Panc1 (cell line): ENCODE measurements around the gene KCNJ13. TPM values are rescaled to one million over a fixed set of nuclear protein-coding genes. Genes with fewer than 3 reads are reported as not detected.

Experiments used
- ATAC-seq: fragments of 200-7000 bp; cut with Tn5 transposase; 2 replicates; pipeline ENCODE4 v1.9.1; 2020; ENCODE audit warnings: mild to moderate bottlenecking, moderate library complexity
- BruUV-seq: library from RNA; stranded (reverse); fragments of 400-500 nt; replicated peaks from 2 replicates; lab custom pipeline; 2021; lab: Mats Ljungman, UMichigan
- CTCF ChIA-PET: fragments of 300-600 bp; sonication (Branson Sonifier 250); formaldehyde crosslinking; loops from one replicate; lab custom pipeline; 2022; ENCODE audit warnings: antibody characterized with exemption; lab: Charles Lee
- POLR2A ChIA-PET: fragments of 300-600 bp; sonication (Branson Sonifier 250); formaldehyde crosslinking; loops from one replicate; lab custom pipeline; 2022; ENCODE audit warnings: antibody characterized with exemption; lab: Charles Lee
- DNase-seq: peaks from one replicate; pipeline ENCODE4 v3.0.0-alpha.2; 2010; ENCODE audit warnings: low read depth, low spot score
- H3K27ac ChIP-seq: 2 replicates; pipeline ENCODE4 v1.5.1; 2011; ENCODE audit warnings: mild to moderate bottlenecking, low read length, inconsistent platforms
- H3K27me3 ChIP-seq: fragments of 200-500 bp; sonication (Bioruptor generic); 2 replicates; pipeline ENCODE4 v1.6.0; 2014; ENCODE audit warnings: low read length, inconsistent platforms; ENCODE audit not compliant: control insufficient read depth, insufficient read depth
- H3K36me3 ChIP-seq: fragments of 200-500 bp; sonication (Bioruptor generic); 2 replicates; pipeline ENCODE4 v1.5.1; 2014; ENCODE audit warnings: inconsistent platforms, mild to moderate bottlenecking, low read length, moderate library complexity; ENCODE audit not compliant: control insufficient read depth, insufficient read depth
- H3K4me1 ChIP-seq: 2 replicates; pipeline ENCODE4 v1.5.1; 2011; ENCODE audit warnings: inconsistent platforms, mild to moderate bottlenecking, low read length, moderate library complexity; ENCODE audit not compliant: control insufficient read depth, insufficient read depth
- H3K4me3 ChIP-seq, 2 experiments: 2 replicates each; pipeline ENCODE4 v1.5.1; 2011 to 2012; ENCODE audit warnings: low read depth in 2 of 2, low read length in 2 of 2, mild to moderate bottlenecking in 2 of 2, inconsistent platforms in 1 of 2, moderate library complexity in 1 of 2
- H3K9me3 ChIP-seq: fragments of 200-500 bp; sonication (Bioruptor generic); 2 replicates; pipeline ENCODE4 v1.5.1; 2014; ENCODE audit warnings: low read depth, mild to moderate bottlenecking, inconsistent platforms, low read length, moderate library complexity; ENCODE audit not compliant: control insufficient read depth, insufficient read depth
- POLR2AphosphoS5 ChIP-seq: IDR thresholded peaks from 2 replicates; pipeline ENCODE4 v1.6.1; 2012; ENCODE audit warnings: mild to moderate bottlenecking, low read depth, low read length, moderate library complexity
- REST ChIP-seq, 2 experiments: IDR thresholded peaks; 2 replicates each; pipeline ENCODE4 v1.6.1; 2011 to 2012; ENCODE audit warnings: low read depth in 2 of 2, control low read depth in 1 of 2, low read length in 1 of 2, mild to moderate bottlenecking in 1 of 2, moderate library complexity in 1 of 2; ENCODE audit not compliant: insufficient read depth in 1 of 2
- SIN3A ChIP-seq: IDR thresholded peaks from 2 replicates; pipeline ENCODE4 v1.6.1; 2012; ENCODE audit warnings: low read depth, mild to moderate bottlenecking, low read length, moderate library complexity, borderline replicate concordance; ENCODE audit not compliant: insufficient read depth
- TCF7L2 ChIP-seq: IDR thresholded peaks from 2 replicates; pipeline ENCODE4 v1.6.1; 2011; ENCODE audit warnings: mild to moderate bottlenecking, low read depth, low read length, inconsistent platforms
- in situ Hi-C: cut with HindIII; loops from 2 replicates; pipeline ENCODE4 v1.10.0; 2016; ENCODE audit warnings: low sequenced_read_pairs, low pct_unique_long_range_greater_than_20kb
- intact Hi-C: fragments of 100-400 bp; cut with micrococcal nuclease; formaldehyde crosslinking; loops from one replicate; pipeline ENCODE4 v1.10.0; 2022; ENCODE audit not compliant: unreplicated experiment
- total RNA-seq: library from RNA; stranded (reverse); gene quantifications from one replicate; pipeline ENCODE4 v1.2.1, GENCODE V29; 2021; ENCODE audit not compliant: unreplicated experiment
- TF ChIP-seq, protein P1 (sequence below): fragments of 450-650 bp; IDR thresholded peaks from 2 replicates; pipeline ENCODE4 v1.5.1; 2017; ENCODE audit warnings: mild to moderate bottlenecking

Gene KCNJ13
- total RNA-seq, 1 experiment from 2014 or later, result 1.1 TPM

- POLR2A ChIA-PET, result interaction anchor here (0.6 to 0.8 kb wide), 2 partner anchors 11 to 62 kb away, joined by 3 read pairs; no protein-coding TSS in a partner anchor
- peaks cover 33% of the 10 kb centered on the region for H3K36me3 ChIP-seq
These were observed 15.2 kb upstream of the KCNJ13 start for GRCh38 chr2:232791518-232791917.

DNA sequence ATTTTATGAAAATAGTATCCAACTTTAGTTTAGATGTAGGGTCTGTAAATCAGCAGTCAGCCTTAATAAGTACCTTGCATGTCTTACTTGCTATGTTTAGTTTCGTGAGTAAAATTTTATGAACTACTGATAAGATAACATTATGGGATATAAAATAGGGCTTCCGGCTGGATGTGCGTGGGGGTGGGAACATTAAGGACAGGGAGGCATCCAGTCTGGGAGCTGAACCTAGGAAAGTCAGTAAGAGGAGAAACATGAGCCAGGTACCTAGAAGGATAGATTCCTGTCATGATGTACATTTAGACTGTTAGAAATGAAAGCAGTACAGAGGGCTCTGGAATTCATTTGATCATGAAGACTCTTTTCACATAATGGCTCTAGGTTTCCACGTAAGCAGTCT is 12.7 kb upstream of the KCNJ13 start:
- intact Hi-C loops, result no loop called here

More at GRCh38 chr2:232791518-232791917, 15.2 kb upstream of the KCNJ13 start:
- Histone ChIP-seq H3K4me3 (no peak overlapping the region), H3K27ac (no peak overlapping the region), H3K9me3 (no peaks in the 10 kb centered on the region), H3K27me3 (no peaks in the 10 kb centered on the region), H3K4me1 (no peaks in the 10 kb centered on the region)
- ATAC-seq, result no peak
- DNase-seq, result no peak
- BruUV-seq, result no TSS peak
- in situ Hi-C loops (no loop called here), intact Hi-C loops (no loop called here)
- CTCF ChIA-PET, result no interaction called here
- TF ChIP-seq POLR2AphosphoS5 (no peak), SIN3A (no peak), TCF7L2 (no peak), REST (IDR thresholded peaks at IDR 0.05; ENCODE audit: insufficient read depth in 1 of 2, low read depth in 2 of 2, low read length in 1 of 2) (no peak)
- TF ChIP-seq, protein P1, sequence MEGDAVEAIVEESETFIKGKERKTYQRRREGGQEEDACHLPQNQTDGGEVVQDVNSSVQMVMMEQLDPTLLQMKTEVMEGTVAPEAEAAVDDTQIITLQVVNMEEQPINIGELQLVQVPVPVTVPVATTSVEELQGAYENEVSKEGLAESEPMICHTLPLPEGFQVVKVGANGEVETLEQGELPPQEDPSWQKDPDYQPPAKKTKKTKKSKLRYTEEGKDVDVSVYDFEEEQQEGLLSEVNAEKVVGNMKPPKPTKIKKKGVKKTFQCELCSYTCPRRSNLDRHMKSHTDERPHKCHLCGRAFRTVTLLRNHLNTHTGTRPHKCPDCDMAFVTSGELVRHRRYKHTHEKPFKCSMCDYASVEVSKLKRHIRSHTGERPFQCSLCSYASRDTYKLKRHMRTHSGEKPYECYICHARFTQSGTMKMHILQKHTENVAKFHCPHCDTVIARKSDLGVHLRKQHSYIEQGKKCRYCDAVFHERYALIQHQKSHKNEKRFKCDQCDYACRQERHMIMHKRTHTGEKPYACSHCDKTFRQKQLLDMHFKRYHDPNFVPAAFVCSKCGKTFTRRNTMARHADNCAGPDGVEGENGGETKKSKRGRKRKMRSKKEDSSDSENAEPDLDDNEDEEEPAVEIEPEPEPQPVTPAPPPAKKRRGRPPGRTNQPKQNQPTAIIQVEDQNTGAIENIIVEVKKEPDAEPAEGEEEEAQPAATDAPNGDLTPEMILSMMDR, result no peak

More for the DNA sequence above, 12.7 kb upstream of the KCNJ13 start:
- Histone ChIP-seq H3K36me3 (peaks cover 29% of the 10 kb centered on the region), H3K4me1 (no peaks in the 10 kb centered on the region), H3K4me3 (no peak overlapping the region), H3K27ac (no peak overlapping the region), H3K27me3 (no peaks in the 10 kb centered on the region), H3K9me3 (no peaks in the 10 kb centered on the region)
- no peak for TF ChIP-seq TCF7L2
- TF ChIP-seq, protein P1, result no peak
- no peak for TF ChIP-seq SIN3A
- TF ChIP-seq POLR2AphosphoS5, result no peak
- TF ChIP-seq REST (IDR thresholded peaks at IDR 0.05; ENCODE audit: insufficient read depth in 1 of 2, low read depth in 2 of 2, low read length in 1 of 2), result no peak
- no peak for ATAC-seq
- no peak for DNase-seq
- in situ Hi-C loops, result no loop called here
- ChIA-PET CTCF (no interaction called here), POLR2A (no interaction called here)
- BruUV-seq, result no TSS peak
